PC-3 (cell line): ENCODE results near the gene KLHL7. TPM values are rescaled to one million over a fixed set of nuclear protein-coding genes. Genes with fewer than 3 reads are reported as not detected.
"Not testable (repeated sequence)": the region's sequence is repeated elsewhere in the genome, so short reads cannot be mapped to it uniquely, and the experiment has no call there.

Experiments
- ATAC-seq: fragments of 200-7000 bp; cut with Tn5 transposase; 2 replicates; pipeline ENCODE4 v1.9.1; 2020; ENCODE audit warnings: mild to moderate bottlenecking, moderate library complexity
- BruUV-seq: library from RNA; stranded (reverse); fragments of 400-500 nt; replicated peaks from 2 replicates; lab custom pipeline; 2021; lab: Mats Ljungman, UMichigan
- CTCF ChIA-PET: fragments of 300-600 bp; sonication (Branson Sonifier 250); formaldehyde crosslinking; loops from one replicate; lab custom pipeline; 2022; ENCODE audit warnings: antibody characterized with exemption; lab: Charles Lee
- POLR2A ChIA-PET: fragments of 300-600 bp; sonication (Branson Sonifier 250); formaldehyde crosslinking; loops from one replicate; lab custom pipeline; 2022; ENCODE audit warnings: antibody characterized with exemption; ENCODE audit not compliant: unreplicated experiment; lab: Charles Lee
- DNase-seq: peaks from one replicate; pipeline ENCODE4 v3.0.0-alpha.2; 2015
- H2AFZ ChIP-seq: fragments of 300-600 bp; sonication (generic); 2 replicates; pipeline ENCODE4 v1.6.0; 2016; ENCODE audit warnings: antibody characterized with exemption, low read length
- H3F3A ChIP-seq: fragments of 300-600 bp; sonication (generic); one replicate; pipeline ENCODE4 v1.6.0; 2017; ENCODE audit warnings: antibody characterized with exemption, low read length, control low read depth, mild to moderate bottlenecking; ENCODE audit not compliant: unreplicated experiment
- H3K27ac ChIP-seq: fragments of 300-600 bp; sonication (generic); 2 replicates; pipeline ENCODE4 v1.5.1; 2016; ENCODE audit warnings: mild to moderate bottlenecking, low read length
- H3K27me3 ChIP-seq: fragments of 300-600 bp; sonication (generic); 2 replicates; pipeline ENCODE4 v1.6.1; 2016; ENCODE audit warnings: low read length, mixed read lengths
- H3K36me3 ChIP-seq: fragments of 300-600 bp; sonication (generic); 2 replicates; pipeline ENCODE4 v1.6.1; 2016; ENCODE audit warnings: low read depth, mixed run types, low read length, mixed read lengths
- H3K4me1 ChIP-seq: fragments of 300-600 bp; sonication (generic); 2 replicates; pipeline ENCODE4 v1.5.1; 2016; ENCODE audit warnings: low read length; ENCODE audit not compliant: insufficient read depth
- H3K4me2 ChIP-seq: fragments of 300-600 bp; sonication (generic); 2 replicates; pipeline ENCODE4 v1.6.0; 2016; ENCODE audit warnings: low read length
- H3K4me3 ChIP-seq: fragments of 300-600 bp; sonication (generic); 2 replicates; pipeline ENCODE4 v1.5.1; 2016; ENCODE audit warnings: mild to moderate bottlenecking, low read length, mixed read lengths
- H3K79me2 ChIP-seq: fragments of 300-600 bp; sonication (generic); 2 replicates; pipeline ENCODE4 v1.6.1; 2017; ENCODE audit warnings: low read length, mixed read lengths
- H3K9ac ChIP-seq: fragments of 300-600 bp; sonication (generic); 2 replicates; pipeline ENCODE4 v1.6.0; 2016; ENCODE audit warnings: mild to moderate bottlenecking, low read length
- H3K9me2 ChIP-seq: fragments of 300-600 bp; sonication (generic); replicated peaks from 2 replicates; pipeline ENCODE4 v1.6.1; 2016; ENCODE audit warnings: mixed run types, low read length, mixed read lengths
- H3K9me3 ChIP-seq: fragments of 300-600 bp; sonication (generic); 2 replicates; pipeline ENCODE4 v1.6.1; 2016; ENCODE audit warnings: low read length, mixed read lengths
- H4K20me1 ChIP-seq: fragments of 300-600 bp; sonication (generic); 2 replicates; pipeline ENCODE4 v1.6.1; 2016; ENCODE audit warnings: low read length, mixed read lengths
- EZH2 ChIP-seq: fragments of 300-600 bp; sonication (generic); IDR thresholded peaks from one replicate; pipeline ENCODE4 v1.6.1; 2017; ENCODE audit warnings: antibody characterized with exemption, mild to moderate bottlenecking, low read length; ENCODE audit not compliant: unreplicated experiment
- EZH2phosphoT487 ChIP-seq: fragments of 300-600 bp; sonication (generic); IDR thresholded peaks from 2 replicates; pipeline ENCODE4 v1.6.1; 2018; ENCODE audit warnings: mild to moderate bottlenecking, antibody characterized with exemption, low read length, borderline replicate concordance
- intact Hi-C: fragments of 100-400 bp; cut with micrococcal nuclease; formaldehyde crosslinking; loops from 2 replicates; pipeline ENCODE4 v1.9.0; 2023
- total RNA-seq: library from RNA; depleted of rRNA; stranded (reverse); fragments of >200 nt; gene quantifications from 2 replicates; pipeline ENCODE4 v1.2.3, GENCODE V29; 2014
- TF ChIP-seq, protein P1 (sequence below): fragments of 300-600 bp; sonication (generic); conservative IDR thresholded peaks from 2 replicates; pipeline ENCODE4 v1.5.1; 2017; ENCODE audit warnings: antibody characterized with exemption, low read depth, mild to moderate bottlenecking, low read length

KLHL7 gene
- total RNA-seq, 1 experiment from 2014 or later = 31.1 TPM

DNA sequence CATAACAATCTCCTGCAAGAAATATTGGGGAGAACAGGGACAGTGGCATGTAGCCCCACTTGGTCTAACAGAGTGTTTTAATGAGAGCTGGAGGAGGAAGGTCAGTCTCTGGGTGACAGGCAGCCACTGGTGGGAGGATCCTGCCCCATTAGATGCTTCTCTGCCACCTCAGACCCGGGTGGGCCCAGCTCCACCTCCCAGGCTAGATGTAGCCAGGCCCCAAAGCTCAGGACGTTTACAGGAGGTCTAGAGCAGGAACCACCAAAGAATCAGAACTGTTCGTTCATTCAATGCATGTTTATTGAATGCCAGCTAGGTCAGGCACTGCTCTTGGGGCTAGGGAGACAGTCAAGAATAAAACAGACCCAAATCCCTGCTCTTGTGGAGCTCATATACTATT lies 112.6 kb downstream of the KLHL7 start:
- no peak overlapping the region for H3K9ac ChIP-seq
- no peak for DNase-seq
- ATAC-seq = no peak
- H3K9me3 ChIP-seq = no peaks in the 10 kb centered on the region
- no peak for TF ChIP-seq EZH2phosphoT487
- TF ChIP-seq, protein P1, sequence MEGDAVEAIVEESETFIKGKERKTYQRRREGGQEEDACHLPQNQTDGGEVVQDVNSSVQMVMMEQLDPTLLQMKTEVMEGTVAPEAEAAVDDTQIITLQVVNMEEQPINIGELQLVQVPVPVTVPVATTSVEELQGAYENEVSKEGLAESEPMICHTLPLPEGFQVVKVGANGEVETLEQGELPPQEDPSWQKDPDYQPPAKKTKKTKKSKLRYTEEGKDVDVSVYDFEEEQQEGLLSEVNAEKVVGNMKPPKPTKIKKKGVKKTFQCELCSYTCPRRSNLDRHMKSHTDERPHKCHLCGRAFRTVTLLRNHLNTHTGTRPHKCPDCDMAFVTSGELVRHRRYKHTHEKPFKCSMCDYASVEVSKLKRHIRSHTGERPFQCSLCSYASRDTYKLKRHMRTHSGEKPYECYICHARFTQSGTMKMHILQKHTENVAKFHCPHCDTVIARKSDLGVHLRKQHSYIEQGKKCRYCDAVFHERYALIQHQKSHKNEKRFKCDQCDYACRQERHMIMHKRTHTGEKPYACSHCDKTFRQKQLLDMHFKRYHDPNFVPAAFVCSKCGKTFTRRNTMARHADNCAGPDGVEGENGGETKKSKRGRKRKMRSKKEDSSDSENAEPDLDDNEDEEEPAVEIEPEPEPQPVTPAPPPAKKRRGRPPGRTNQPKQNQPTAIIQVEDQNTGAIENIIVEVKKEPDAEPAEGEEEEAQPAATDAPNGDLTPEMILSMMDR = no peak
- TF ChIP-seq EZH2 = no peak
- H2AFZ ChIP-seq = no peak overlapping the region
- intact Hi-C loops = no loop called here
- H3K4me1 ChIP-seq = no peaks in the 10 kb centered on the region
- ChIA-PET POLR2A (no interaction called here), CTCF (no interaction called here)
- H3K9me2 ChIP-seq = no peaks in the 10 kb centered on the region
- no peak overlapping the region for H3K27ac ChIP-seq
- no TSS peak for BruUV-seq
- no peaks in the 10 kb centered on the region for H3K27me3 ChIP-seq
- H3K79me2 ChIP-seq = no peaks in the 10 kb centered on the region
- no peaks in the 10 kb centered on the region for H4K20me1 ChIP-seq
- no peaks in the 10 kb centered on the region for H3K36me3 ChIP-seq
- H3F3A ChIP-seq = no peaks in the 10 kb centered on the region
- H3K4me3 ChIP-seq = no peak overlapping the region
- no peak overlapping the region for H3K4me2 ChIP-seq

DNA sequence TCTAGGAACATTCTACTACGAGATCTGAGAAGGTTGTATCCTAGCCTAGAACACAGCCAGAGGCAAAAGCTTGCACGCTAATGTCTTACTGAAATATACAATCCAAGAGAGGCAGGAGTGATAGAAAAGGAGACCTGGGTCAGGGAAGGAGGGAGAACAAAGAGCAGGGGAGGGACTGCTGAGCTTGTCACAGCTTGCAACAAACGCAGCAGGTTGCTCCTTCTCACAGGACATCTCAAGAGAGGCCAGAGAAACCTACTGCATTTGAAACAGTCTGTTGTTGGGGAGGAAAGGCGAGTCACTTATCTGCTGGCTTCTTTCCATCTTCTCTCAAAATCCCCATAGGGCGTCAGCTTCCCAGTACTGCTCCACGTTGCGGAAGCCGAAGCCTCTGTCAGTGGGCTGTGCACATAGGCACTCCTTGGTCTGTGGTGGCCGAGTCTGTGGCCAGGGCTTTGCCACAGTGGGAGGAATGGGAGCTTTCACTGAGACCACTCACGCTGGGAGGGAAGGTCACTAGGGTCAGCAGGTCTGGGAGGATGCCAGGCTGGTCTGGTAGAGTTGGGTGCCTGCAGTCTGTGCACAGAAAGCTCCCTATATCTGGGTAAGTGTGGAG lies 115.2 kb downstream of the KLHL7 start:
- Histone ChIP-seq H3K9me2 (no peaks in the 10 kb centered on the region), H3K4me3 (no peak overlapping the region), H2AFZ (no peak overlapping the region), H4K20me1 (no peaks in the 10 kb centered on the region), H3K36me3 (no peaks in the 10 kb centered on the region), H3K4me1 (no peaks in the 10 kb centered on the region), H3F3A (no peaks in the 10 kb centered on the region), H3K9ac (no peak overlapping the region), H3K4me2 (no peak overlapping the region), H3K27me3 (no peaks in the 10 kb centered on the region), H3K27ac (no peak overlapping the region), H3K9me3 (no peaks in the 10 kb centered on the region), H3K79me2 (no peaks in the 10 kb centered on the region)
- TF ChIP-seq EZH2phosphoT487 (no peak), EZH2 (no peak)
- BruUV-seq = no TSS peak
- POLR2A ChIA-PET = no interaction called here
- CTCF ChIA-PET = no interaction called here
- ATAC-seq (no peak), DNase-seq (no peak)
- intact Hi-C loops = no loop called here

DNA sequence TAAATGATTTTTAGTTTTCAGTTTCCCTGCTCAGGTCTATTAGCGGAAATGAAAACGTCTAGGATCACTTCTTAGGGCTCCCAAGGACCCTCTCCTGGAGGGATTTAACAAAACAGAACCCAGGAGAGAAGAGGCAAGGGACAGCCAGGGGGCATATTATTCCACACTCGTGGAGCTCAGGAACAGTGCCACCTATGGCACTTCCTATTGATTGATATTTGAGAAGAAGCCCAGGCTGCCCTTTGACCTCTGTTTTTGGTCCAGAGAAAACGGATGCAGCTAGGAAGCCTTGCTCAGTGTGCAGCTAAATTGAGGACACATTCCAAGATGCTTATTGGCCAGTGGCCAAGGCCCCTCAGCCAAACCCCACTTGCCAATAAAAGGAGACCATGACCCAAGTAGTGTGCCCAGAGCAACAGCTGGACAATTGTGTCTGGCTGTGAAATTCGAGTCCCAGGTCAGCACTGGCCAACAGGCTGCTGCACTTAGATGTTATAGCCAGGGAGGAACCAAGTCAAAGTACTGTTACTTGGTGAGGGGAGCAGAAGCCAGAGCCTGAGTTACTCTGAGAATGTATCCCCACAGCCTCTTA lies 117.0 kb downstream of the KLHL7 start:
- Histone ChIP-seq H2AFZ (no peak overlapping the region), H3K27ac (no peak overlapping the region), H3K36me3 (no peaks in the 10 kb centered on the region), H3K9ac (no peak overlapping the region), H3K9me3 (no peaks in the 10 kb centered on the region), H3K79me2 (no peaks in the 10 kb centered on the region), H3K4me3 (no peak overlapping the region), H3K9me2 (no peaks in the 10 kb centered on the region), H4K20me1 (no peaks in the 10 kb centered on the region), H3F3A (no peaks in the 10 kb centered on the region), H3K4me1 (no peaks in the 10 kb centered on the region), H3K27me3 (no peaks in the 10 kb centered on the region), H3K4me2 (no peak overlapping the region)
- BruUV-seq = no TSS peak
- TF ChIP-seq, protein P1 = no peak
- TF ChIP-seq EZH2 (no peak), EZH2phosphoT487 (no peak)
- POLR2A ChIA-PET = no interaction called here
- intact Hi-C loops = no loop called here
- CTCF ChIA-PET = no interaction called here
- DNase-seq (no peak), ATAC-seq (no peak; the same call in 1 of the 2 replicates)

DNA sequence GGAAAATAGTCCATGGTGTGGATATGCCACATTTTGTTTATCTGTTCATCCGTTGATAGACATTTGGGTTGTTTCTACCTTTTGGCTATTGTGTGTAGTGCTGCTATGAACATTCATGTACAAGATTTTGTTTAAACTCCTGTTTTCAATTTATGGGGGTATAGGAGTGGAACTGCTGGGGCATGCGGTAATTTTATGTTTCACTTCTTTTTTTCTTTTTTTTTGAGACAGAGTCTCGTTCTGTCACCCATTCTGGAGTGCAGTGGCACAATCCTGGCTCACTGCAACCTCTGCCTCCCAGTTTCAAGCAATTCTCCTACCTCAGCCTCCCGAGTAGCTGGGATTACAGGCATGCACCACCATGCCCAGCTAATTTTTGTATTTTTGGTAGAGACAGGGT lies 118.8 kb downstream of the KLHL7 start:
- H3K27me3 ChIP-seq, intact Hi-C loops, BruUV-seq, H3K4me2 ChIP-seq, H3K27ac ChIP-seq, H4K20me1 ChIP-seq, H3K36me3 ChIP-seq, CTCF ChIA-PET, DNase-seq, H3K4me3 ChIP-seq, H2AFZ ChIP-seq, H3K79me2 ChIP-seq, POLR2A ChIA-PET, H3K9ac ChIP-seq, H3K4me1 ChIP-seq, H3F3A ChIP-seq, ATAC-seq, H3K9me2 ChIP-seq, H3K9me3 ChIP-seq: not testable (repeated sequence)
